Stimulated activated CD4-positive, alpha-beta T cell treated with anti-CD3 and anti-CD28 coated beads, Interleukin-4, amount 100 ng/mL, for 4 hours (primary cell): ENCODE results near the gene TNRC18.
A peak's percentile ranks its signal among the peaks of the same experiment; 100 is the strongest.

Experiments used
- DNase-seq, 2 experiments: peaks; one replicate each; pipeline ENCODE4 v3.0.0-alpha.2; 2020

TNRC18 gene

GRCh38 chr7:5451391-5451790 lies 27.8 kb upstream of the TNRC18 start:
- DNase-seq: no peak

GRCh38 chr7:5450549-5451327 lies 27.1 kb upstream of the TNRC18 start:
- peak in 1 of 2 experiments; percentile 38 for DNase-seq

GRCh38 chr7:5448378-5449037 lies 24.9 kb upstream of the TNRC18 start:
- no peak for DNase-seq

- no peak for DNase-seq
Observed at GRCh38 chr7:5445981-5446594, 22.5 kb upstream of the TNRC18 start.

GRCh38 chr7:5443678-5444077 lies 20.0 kb upstream of the TNRC18 start:
- no peak for DNase-seq

- no peak for DNase-seq
Observed at GRCh38 chr7:5442757-5443305, 19.2 kb upstream of the TNRC18 start.

- no peak for DNase-seq
Observed at GRCh38 chr7:5441840-5442503, 18.3 kb upstream of the TNRC18 start.

- no peak for DNase-seq
Observed at GRCh38 chr7:5439572-5440496, 16.2 kb upstream of the TNRC18 start.

GRCh38 chr7:5439209-5439571 lies 15.6 kb upstream of the TNRC18 start:
- DNase-seq: no peak

- DNase-seq: no peak
Observed at GRCh38 chr7:5437987-5438386, 14.4 kb upstream of the TNRC18 start.

- DNase-seq: no peak
Observed at GRCh38 chr7:5437348-5437892, 13.8 kb upstream of the TNRC18 start.

- no peak for DNase-seq
Observed at GRCh38 chr7:5436003-5436678, 12.5 kb upstream of the TNRC18 start.

- no peak for DNase-seq
Observed at GRCh38 chr7:5435291-5436002, 11.8 kb upstream of the TNRC18 start.

GRCh38 chr7:5433181-5433580 lies 9.5 kb upstream of the TNRC18 start:
- no peak for DNase-seq

- no peak for DNase-seq
Observed at GRCh38 chr7:5432691-5433090, 9.1 kb upstream of the TNRC18 start.

- DNase-seq: no peak
Observed at GRCh38 chr7:5431560-5432015, 8.0 kb upstream of the TNRC18 start.

- DNase-seq: no peak
Observed at GRCh38 chr7:5430612-5430947, 6.9 kb upstream of the TNRC18 start.

GRCh38 chr7:5429857-5430611 lies 6.4 kb upstream of the TNRC18 start:
- no peak for DNase-seq

GRCh38 chr7:5429253-5429856 lies 5.7 kb upstream of the TNRC18 start:
- no peak for DNase-seq
